A172 (cell line): Measurements from ENCODE around the gene CETP. TPM values are rescaled to one million over a fixed set of nuclear protein-coding genes. Genes with fewer than 3 reads are reported as not detected.
A peak's percentile ranks its signal among the peaks of the same experiment; 100 is the strongest.
"Not testable (repeated sequence)": the region's sequence is repeated elsewhere in the genome, so short reads cannot be mapped to it uniquely, and the experiment has no call there.

Experiments
- DNase-seq: peaks from one replicate; pipeline ENCODE4 v3.0.0-alpha.2; 2015; ENCODE audit warnings: low spot score
- total RNA-seq: library from RNA; depleted of rRNA; stranded (reverse); fragments of >200 nt; shearing (Covaris generic); gene quantifications from 2 replicates; pipeline ENCODE4 v1.2.3, GENCODE V29; 2014

Gene CETP
- total RNA-seq, 1 experiment from 2014 or later, result not detected

GRCh38 chr16:56933828-56934598, 27.7 kb upstream of the CETP start:
- no peak for DNase-seq

DNA sequence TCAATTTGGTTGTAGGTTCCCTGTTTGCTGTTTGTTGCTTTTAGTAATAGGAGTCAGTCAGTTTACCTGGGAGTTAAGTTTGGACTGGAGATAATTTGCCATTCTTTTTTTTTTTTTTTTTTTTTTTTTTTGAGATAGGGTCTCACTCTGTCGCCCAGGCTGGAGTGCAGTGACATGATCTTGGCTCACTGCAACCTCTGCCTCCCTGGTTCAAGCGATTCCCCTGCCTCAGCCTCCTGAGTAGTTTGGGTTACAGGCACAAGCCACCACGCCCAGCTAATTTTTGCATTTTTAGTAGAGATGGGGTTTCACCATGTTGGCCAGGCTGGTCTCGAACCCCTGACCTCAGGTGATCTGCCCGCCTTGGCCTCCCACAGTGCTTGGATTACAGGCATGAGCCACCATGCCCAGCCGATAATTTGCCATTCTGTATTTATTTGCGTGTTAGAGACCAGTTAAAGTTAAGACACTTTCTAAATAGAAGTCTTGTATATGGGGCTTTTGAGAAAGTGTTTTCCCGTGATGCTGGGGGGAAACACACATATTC, 27.1 kb upstream of the CETP start:
- DNase-seq, result not testable (repeated sequence)

- no peak for DNase-seq
Observed at GRCh38 chr16:56935201-56935600, 26.5 kb upstream of the CETP start.

GRCh38 chr16:56936491-56936890, 25.3 kb upstream of the CETP start:
- DNase-seq, result no peak

- DNase-seq, result no peak
Observed at GRCh38 chr16:56936950-56937349, 24.8 kb upstream of the CETP start.

- no peak for DNase-seq
Observed at GRCh38 chr16:56938664-56939513, 22.9 kb upstream of the CETP start.

- DNase-seq, result no peak
Observed at GRCh38 chr16:56939801-56940200, 21.9 kb upstream of the CETP start.

GRCh38 chr16:56941092-56941491, 20.7 kb upstream of the CETP start:
- DNase-seq, result no peak

- DNase-seq, result no peak
Observed at GRCh38 chr16:56941856-56942331, 19.9 kb upstream of the CETP start.

GRCh38 chr16:56943761-56944375, 17.9 kb upstream of the CETP start:
- no peak for DNase-seq

GRCh38 chr16:56944954-56945839, 16.6 kb upstream of the CETP start:
- DNase-seq, result no peak

GRCh38 chr16:56945847-56946527, 15.8 kb upstream of the CETP start:
- no peak for DNase-seq

DNA sequence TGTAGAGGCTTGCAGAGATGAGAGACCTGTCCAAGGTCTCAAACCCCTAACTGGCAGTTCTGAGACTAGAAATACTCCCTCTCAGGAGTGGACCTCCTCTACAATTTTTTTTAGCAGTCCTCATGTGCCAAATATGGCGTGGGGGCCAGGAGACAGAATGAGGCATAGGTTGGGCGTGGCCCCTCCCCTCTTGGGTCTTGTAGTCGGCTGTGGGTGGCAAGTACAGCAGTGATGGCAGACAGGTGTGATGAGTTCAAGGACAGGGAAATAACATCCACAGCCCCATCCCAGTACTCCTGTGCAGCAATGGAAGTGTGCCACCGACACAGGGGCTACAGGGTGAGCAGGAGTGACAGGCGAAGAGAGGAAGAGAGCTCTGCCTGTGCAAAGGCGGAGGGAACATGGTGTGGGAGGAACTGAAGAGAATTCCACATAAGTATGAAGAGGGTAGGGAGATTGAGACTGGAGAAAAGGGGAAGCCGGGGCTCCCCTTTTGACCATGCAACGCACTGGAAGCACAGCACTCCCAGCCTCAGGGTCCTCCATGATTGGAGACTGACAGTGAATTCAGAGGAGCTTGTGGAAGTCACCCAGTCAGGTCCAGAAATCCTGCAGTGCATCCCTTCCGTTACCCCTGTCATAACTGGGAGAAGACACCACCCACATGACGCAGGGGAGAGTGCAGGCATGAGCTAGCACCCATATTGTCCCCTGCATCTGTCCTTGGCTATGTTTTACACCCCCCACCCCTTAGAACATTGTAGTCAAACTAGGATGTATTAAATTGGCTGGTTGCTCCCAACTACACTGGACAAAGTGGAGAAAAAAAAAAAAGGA, 14.8 kb upstream of the CETP start:
- DNase-seq, result no peak

- no peak for DNase-seq
Observed at GRCh38 chr16:56947604-56947995, 14.2 kb upstream of the CETP start.

GRCh38 chr16:56948234-56948633, 13.5 kb upstream of the CETP start:
- DNase-seq, result no peak

- DNase-seq, result no peak
Observed at GRCh38 chr16:56950051-56950450, 11.7 kb upstream of the CETP start.

DNA sequence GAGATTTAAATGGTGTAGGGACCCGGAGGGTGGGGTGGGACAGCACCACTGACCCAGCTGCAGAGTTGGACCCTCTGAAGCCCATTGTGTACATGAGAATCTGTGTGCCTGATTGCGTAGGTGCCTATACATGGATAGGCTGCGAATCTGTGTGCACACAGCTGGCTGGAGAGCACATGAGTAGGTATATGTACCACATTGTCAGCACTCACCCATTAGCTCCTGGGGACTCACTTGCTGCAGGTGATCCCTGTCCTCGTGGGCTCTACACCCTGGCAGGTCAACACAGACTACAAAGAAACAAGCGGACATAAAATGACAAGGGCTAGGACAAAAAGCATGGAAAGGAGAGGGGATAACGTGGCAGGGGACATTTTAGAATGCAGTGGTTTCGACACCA, 11.3 kb upstream of the CETP start:
- no peak for DNase-seq

GRCh38 chr16:56950881-56951771, 10.6 kb upstream of the CETP start:
- peak; percentile 63 for DNase-seq

DNA sequence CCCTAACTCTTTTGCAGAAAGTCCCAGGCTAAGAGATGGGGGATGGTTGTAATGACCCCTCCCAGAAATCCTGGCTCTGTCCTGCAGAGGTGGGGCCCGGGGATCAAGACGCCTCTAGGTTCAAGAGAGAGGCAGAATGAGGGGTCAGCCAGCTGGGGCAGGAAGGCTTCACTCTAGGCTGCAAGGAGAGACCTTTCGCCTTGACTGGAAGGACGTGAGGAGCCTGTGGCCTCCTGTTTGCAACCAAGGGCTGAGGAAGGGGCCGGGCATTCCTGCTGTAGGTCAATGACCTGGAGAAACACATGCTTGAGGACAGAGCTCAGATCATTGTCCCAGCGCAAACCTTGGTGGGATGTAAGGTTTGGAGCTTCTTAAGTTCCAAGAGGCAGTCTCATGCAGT, 8.7 kb upstream of the CETP start:
- no peak for DNase-seq
